ENCODE data around the gene VSIR.

Gene VSIR

GRCh38 chr10:71717056-71717455 is 56.3 kb downstream of the VSIR start:
- no peak for TF ChIP-seq CTCF (IDR thresholded peaks at IDR 0.05)

GRCh38 chr10:71716426-71716825 is 56.9 kb downstream of the VSIR start:
- TF ChIP-seq CTCF (IDR thresholded peaks at IDR 0.05), result no peak

DNA sequence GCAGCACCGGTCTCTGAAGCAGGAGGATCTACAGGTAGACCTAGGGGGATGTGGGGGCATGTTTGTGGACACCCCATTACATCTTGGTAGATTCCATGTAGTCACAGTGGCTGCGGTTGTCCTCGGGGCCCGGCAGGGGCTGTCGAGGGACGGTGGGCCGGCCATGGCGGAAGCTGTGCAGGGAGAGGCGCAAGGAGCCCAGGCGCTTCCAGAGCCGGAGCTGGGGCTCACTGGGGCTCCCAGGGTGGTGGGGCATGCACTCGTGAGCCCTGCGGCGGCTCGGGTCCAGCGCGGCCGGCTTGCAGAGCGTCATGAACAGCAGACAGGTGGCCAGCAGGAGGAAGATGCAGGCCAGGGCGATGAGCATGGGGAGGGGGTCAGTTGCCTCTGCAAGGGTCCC is 57.5 kb downstream of the VSIR start:
- no peak for TF ChIP-seq CTCF (IDR thresholded peaks at IDR 0.05)

- TF ChIP-seq CTCF (IDR thresholded peaks at IDR 0.05), result no peak
Measured at GRCh38 chr10:71715026-71715425, 58.3 kb downstream of the VSIR start.

DNA sequence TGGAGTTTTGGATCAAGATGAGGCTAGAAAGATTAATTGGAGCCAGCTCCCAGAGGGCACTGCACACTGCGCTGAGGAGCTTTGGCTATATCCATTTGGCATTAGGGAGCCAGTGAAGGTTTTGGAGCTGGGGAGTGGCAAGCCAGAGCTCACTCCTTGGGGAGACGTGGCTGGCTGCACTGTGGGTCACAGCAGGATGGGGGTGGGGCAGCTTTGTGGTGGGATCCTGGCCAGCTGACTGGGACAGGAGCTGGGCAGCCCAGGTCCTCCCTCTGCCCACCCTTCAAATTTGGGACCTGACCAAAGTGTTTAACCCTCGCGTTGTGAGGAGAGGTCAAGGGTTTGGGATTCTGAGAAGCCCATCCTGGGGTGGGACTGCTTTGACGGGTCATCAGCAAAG is 58.7 kb downstream of the VSIR start:
- TF ChIP-seq CTCF (IDR thresholded peaks at IDR 0.05), result no peak

GRCh38 chr10:71714031-71714410 is 59.3 kb downstream of the VSIR start:
- TF ChIP-seq CTCF (IDR thresholded peaks at IDR 0.05), result no peak

DNA sequence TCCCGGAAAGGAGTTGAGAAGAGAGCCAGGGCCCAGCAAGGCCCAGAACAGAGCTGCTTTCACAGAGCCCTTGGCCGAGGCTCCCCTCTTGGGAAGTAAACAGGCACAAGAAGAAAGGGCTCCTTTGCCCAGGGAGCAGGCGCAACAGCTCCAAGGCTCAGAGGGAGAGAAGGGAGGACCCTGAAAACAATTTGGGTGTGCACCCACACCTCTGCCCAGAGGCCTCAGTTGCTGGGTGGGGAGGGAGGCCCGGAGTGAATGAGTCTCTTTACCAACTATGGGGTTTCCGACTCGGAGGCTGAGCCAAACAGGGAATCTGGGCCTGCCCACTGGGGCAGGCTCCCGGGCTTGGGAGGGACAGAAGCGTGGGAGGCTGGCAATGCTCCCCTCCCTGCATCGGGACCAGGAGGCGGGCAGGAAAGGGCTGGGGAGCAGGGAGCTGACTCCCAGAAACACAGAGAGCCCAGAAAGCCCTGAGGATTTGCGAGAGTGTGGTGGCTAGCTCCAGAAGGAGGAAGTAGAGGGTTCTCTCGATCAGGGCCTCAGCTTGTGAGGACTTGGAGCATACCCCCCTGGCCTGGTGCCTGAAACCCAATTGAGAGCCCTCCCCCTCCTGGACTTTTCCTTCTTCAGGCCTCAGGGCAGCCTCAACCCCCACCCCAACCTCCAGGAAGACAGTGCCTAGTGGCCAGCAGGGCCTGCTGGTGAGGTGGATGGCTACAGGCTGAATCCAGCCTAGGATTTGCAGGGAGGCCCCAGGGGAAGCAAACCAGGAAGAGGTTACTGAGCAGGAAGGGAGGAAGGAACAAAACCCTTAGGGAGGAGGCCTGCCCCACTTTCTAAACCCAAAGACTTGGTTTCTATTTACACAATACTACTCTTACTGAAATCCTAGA is 59.9 kb downstream of the VSIR start:
- TF ChIP-seq CTCF (IDR thresholded peaks at IDR 0.05), result no peak
